ENCODE results near the gene FOXO3. TPM values are rescaled to one million over a fixed set of nuclear protein-coding genes. Genes with fewer than 3 reads are reported as not detected.

Gene FOXO3
- total RNA-seq, 2 donors from 2014 or later = 16.4 to 20.3 TPM

GRCh38 chr6:108702106-108702851, 141.6 kb downstream of the FOXO3 start:
- Histone ChIP-seq H3K27ac (ENCODE audit: low read depth, low read length) (no peak overlapping the region), H3K4me3 (ENCODE audit: low read length) (no peak overlapping the region), H3K9ac (ENCODE audit: extremely low read depth, low read length, poor library complexity, severe bottlenecking) (no peak overlapping the region), H3K9me3 (ENCODE audit: control insufficient read depth, low read length) (peaks cover 28% of the 10 kb centered on the region), H3K27me3 (ENCODE audit: control insufficient read depth, insufficient read depth, low read length, poor library complexity, severe bottlenecking) (no peaks in the 10 kb centered on the region), H3K4me1 (ENCODE audit: control insufficient read depth, insufficient read depth, low read length) (no peaks in the 10 kb centered on the region), H3K36me3 (ENCODE audit: control insufficient read depth, insufficient read depth, low read length) (no peaks in the 10 kb centered on the region)
- Mint-ChIP-seq H3K4me1 (peaks cover 2% of the 10 kb centered on the region), H3K36me3 (ENCODE audit: low read depth) (no peaks in the 10 kb centered on the region), H3K9me3 (peaks cover 28% of the 10 kb centered on the region), H3K27ac (no peak overlapping the region), H3K4me3 (no peak overlapping the region), H3K27me3 (ENCODE audit: insufficient read depth) (peaks cover 2% of the 10 kb centered on the region)
- TF ChIP-seq CTCF (conservative IDR thresholded peaks at IDR 0.05) = no peak
- DNase-seq = no peak
- 100% methylated on average over 1 of the region's 1 CpG; no CpG with 5 or more reads in 1 of the 2 experiments for WGBS, 2 experiments (ENCODE audit: insufficient coverage in 1 of 2, insufficient read length in 1 of 2)

GRCh38 chr6:108706649-108707048, 145.9 kb downstream of the FOXO3 start:
- WGBS, 2 experiments (ENCODE audit: insufficient coverage in 1 of 2, insufficient read length in 1 of 2) = 91 to 98% methylated on average over 8 of the region's 8 CpGs
- no peak overlapping the region for H3K27ac Mint-ChIP-seq
- Histone ChIP-seq H3K36me3 (ENCODE audit: control insufficient read depth, insufficient read depth, low read length) (no peaks in the 10 kb centered on the region), H3K4me1 (ENCODE audit: control insufficient read depth, insufficient read depth, low read length) (peaks cover 7% of the 10 kb centered on the region), H3K9ac (ENCODE audit: extremely low read depth, low read length, poor library complexity, severe bottlenecking) (no peak overlapping the region), H3K4me3 (ENCODE audit: low read length) (no peak overlapping the region), H3K27me3 (ENCODE audit: control insufficient read depth, insufficient read depth, low read length, poor library complexity, severe bottlenecking) (no peaks in the 10 kb centered on the region), H3K27ac (ENCODE audit: low read depth, low read length) (no peak overlapping the region), H3K9me3 (ENCODE audit: control insufficient read depth, low read length) (peaks cover 21% of the 10 kb centered on the region)
- H3K9me3 Mint-ChIP-seq = peaks cover 20% of the 10 kb centered on the region
- H3K36me3 Mint-ChIP-seq (ENCODE audit: low read depth) = no peaks in the 10 kb centered on the region
- H3K27me3 Mint-ChIP-seq (ENCODE audit: insufficient read depth) = peaks cover 2% of the 10 kb centered on the region
- no peak for TF ChIP-seq CTCF (conservative IDR thresholded peaks at IDR 0.05)
- peaks cover 16% of the 10 kb centered on the region for H3K4me1 Mint-ChIP-seq
- DNase-seq = no peak
- no peak overlapping the region for H3K4me3 Mint-ChIP-seq

GRCh38 chr6:108707328-108707976, 146.7 kb downstream of the FOXO3 start:
- Histone ChIP-seq H3K27me3 (ENCODE audit: control insufficient read depth, insufficient read depth, low read length, poor library complexity, severe bottlenecking) (no peaks in the 10 kb centered on the region), H3K4me1 (ENCODE audit: control insufficient read depth, insufficient read depth, low read length) (peaks cover 7% of the 10 kb centered on the region), H3K4me3 (ENCODE audit: low read length) (no peak overlapping the region), H3K9ac (ENCODE audit: extremely low read depth, low read length, poor library complexity, severe bottlenecking) (no peak overlapping the region), H3K9me3 (ENCODE audit: control insufficient read depth, low read length) (peaks cover 14% of the 10 kb centered on the region), H3K36me3 (ENCODE audit: control insufficient read depth, insufficient read depth, low read length) (no peaks in the 10 kb centered on the region), H3K27ac (ENCODE audit: low read depth, low read length) (no peak overlapping the region)
- Mint-ChIP-seq H3K36me3 (ENCODE audit: low read depth) (no peaks in the 10 kb centered on the region), H3K27ac (no peak overlapping the region), H3K4me3 (no peak overlapping the region), H3K27me3 (ENCODE audit: insufficient read depth) (peaks cover 2% of the 10 kb centered on the region), H3K4me1 (peaks cover 16% of the 10 kb centered on the region), H3K9me3 (peaks cover 12% of the 10 kb centered on the region)
- WGBS, 2 experiments (ENCODE audit: insufficient coverage in 1 of 2, insufficient read length in 1 of 2) = 75 to 80% methylated on average over 7 to 8 of the region's 8 CpGs
- no peak for TF ChIP-seq CTCF (conservative IDR thresholded peaks at IDR 0.05)
- DNase-seq = no peak
